ENCODE measurements around the gene KCNH3. TPM values are rescaled to one million over a fixed set of nuclear protein-coding genes. Genes with fewer than 3 reads are reported as not detected.

Gene KCNH3
- total and polyA plus RNA-seq, 2 donors (not counting 3 experiments of a cell fraction or from before 2014, with no cell fraction given) = 0.13 to 0.14 TPM

GRCh38 chr12:49577589-49578315, 38.9 kb downstream of the KCNH3 start:
- TF ChIP-seq POLR2AphosphoS5 (IDR thresholded peaks at IDR 0.05; ENCODE audit: insufficient read depth, low read depth, low read length) = no peak
- no peak for TF ChIP-seq EZH2 (IDR thresholded peaks at IDR 0.05; ENCODE audit: borderline replicate concordance, low read depth, low read length, severe bottlenecking)
- no peak for TF ChIP-seq MYC (IDR thresholded peaks at IDR 0.05; ENCODE audit: low read depth, low read length)
- no peak for TF ChIP-seq GATA2 (IDR thresholded peaks at IDR 0.05; ENCODE audit: insufficient read depth, insufficient read length, low read depth, low read length)
- TF ChIP-seq MAX (IDR thresholded peaks at IDR 0.05; ENCODE audit: insufficient read depth, insufficient read length) = no peak
- H3K27me3 ChIP-seq (ENCODE audit: control insufficient read depth in 2 of 2, insufficient read depth in 2 of 2, low read length in 2 of 2) = no peaks in the 10 kb centered on the region
- CTCF ChIA-PET = interaction anchor here (0.9 to 7.1 kb wide), 6 partner anchors 46 to 246 kb away, joined by 3 to 181 read pairs (median 10); partner anchors contain the start of gene PRPF40B
- POLR2A ChIA-PET = no interaction called here
- no TSS peak for BruUV-seq (replicated peaks)
- no peaks in the 10 kb centered on the region for H3K9me1 ChIP-seq (replicated peaks; ENCODE audit: control insufficient read depth, extremely low read depth, insufficient read depth, low read length)
- no peaks in the 10 kb centered on the region for H4K20me1 ChIP-seq (replicated peaks; ENCODE audit: control insufficient read depth, extremely low read depth, insufficient read depth, low read length)
- no peaks in the 10 kb centered on the region for H3K4me1 ChIP-seq (ENCODE audit: control insufficient read depth, extremely low read depth, insufficient read depth, low read length)
- no peak overlapping the region for H3K4me2 ChIP-seq (ENCODE audit: insufficient read depth, low read length)
- dilution Hi-C loops (cut with MboI; ENCODE audit: extremely low pct_ligation_motif_present, low sequenced_read_pairs) (no loop called here), intact Hi-C loops (cut with micrococcal nuclease) (no loop called here)
- no peak overlapping the region for H3K9ac ChIP-seq (replicated peaks; ENCODE audit: extremely low read depth, insufficient read depth, low read length)
- H3K36me3 ChIP-seq (ENCODE audit: control insufficient read depth in 2 of 2, extremely low read depth in 1 of 2, insufficient read depth in 2 of 2, low read length in 2 of 2) = no peaks in the 10 kb centered on the region
- H3K9me3 ChIP-seq (replicated peaks; ENCODE audit: control insufficient read depth, insufficient read depth, low read length) = no peaks in the 10 kb centered on the region
- no peak overlapping the region for H3K4me3 ChIP-seq (replicated peaks in 1 of 3; ENCODE audit: insufficient read depth in 1 of 3, low read depth in 1 of 3, low read length in 3 of 3)
- H3K27ac ChIP-seq (ENCODE audit: insufficient read depth, low read depth, low read length) = no peak overlapping the region
- FAIRE-seq (no peak), DNase-seq (ENCODE audit: low read depth, low spot score) (no peak)
- H2AFZ ChIP-seq (ENCODE audit: low read depth, low read length) = no peak overlapping the region
- H3K79me2 ChIP-seq (ENCODE audit: control insufficient read depth, insufficient read depth, low read length) = no peaks in the 10 kb centered on the region

DNA sequence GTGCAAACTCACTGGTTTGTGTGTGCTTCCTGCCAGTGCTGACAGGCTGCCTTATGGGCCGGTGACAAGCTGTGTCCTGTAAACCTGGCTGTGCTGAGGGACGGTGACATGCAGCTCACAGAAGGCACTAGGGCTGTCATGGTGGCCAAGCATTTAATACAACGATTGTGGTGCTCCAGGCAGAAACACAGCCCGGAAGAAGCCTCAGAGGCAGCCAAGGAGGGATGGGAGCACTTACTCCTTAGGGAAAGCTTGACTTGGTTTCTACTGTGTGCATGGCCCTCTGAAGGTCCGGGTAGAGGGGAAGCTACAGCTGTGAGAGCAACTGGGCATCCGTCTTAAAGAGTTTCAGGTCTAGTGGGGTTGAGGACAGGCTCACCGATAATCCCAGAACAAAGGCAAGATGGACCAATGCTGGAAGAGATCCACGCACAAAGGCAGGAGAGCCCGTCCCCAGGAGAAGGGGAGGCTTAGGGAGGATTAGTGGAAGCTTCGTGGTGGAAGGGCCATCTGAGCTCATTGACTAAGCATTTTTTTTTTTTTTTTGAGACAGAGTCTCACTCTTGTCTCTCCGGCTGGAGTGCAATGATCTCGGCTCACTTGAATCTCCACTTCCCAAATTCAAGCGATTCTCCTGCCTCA, 39.8 kb downstream of the KCNH3 start:
- DNase-seq (ENCODE audit: low read depth, low spot score) (no peak), FAIRE-seq (no peak)
- ChIA-PET CTCF (interaction anchor here (1.0 to 7.1 kb wide), 7 partner anchors 45 to 291 kb away, joined by 4 to 181 read pairs (median 7); partner anchors contain the start of genes DNAJC22 and PRPF40B), POLR2A (no interaction called here)
- H3K27ac ChIP-seq (ENCODE audit: insufficient read depth, low read depth, low read length) = no peak overlapping the region
- TF ChIP-seq EZH2 (IDR thresholded peaks at IDR 0.05; ENCODE audit: borderline replicate concordance, low read depth, low read length, severe bottlenecking) (no peak), GATA2 (IDR thresholded peaks at IDR 0.05; ENCODE audit: insufficient read depth, insufficient read length, low read depth, low read length) (no peak), POLR2AphosphoS5 (IDR thresholded peaks at IDR 0.05; ENCODE audit: insufficient read depth, low read depth, low read length) (no peak), JUN (IDR thresholded peaks at IDR 0.05; ENCODE audit: borderline replicate concordance, insufficient read depth, insufficient read length, low read depth) (no peak), FOS (IDR thresholded peaks at IDR 0.05; ENCODE audit: borderline replicate concordance, insufficient read depth, low read length) (no peak), POLR2A (IDR thresholded peaks at IDR 0.05; ENCODE audit: low read depth, low read length) (no peak), MAX (IDR thresholded peaks at IDR 0.05; ENCODE audit: insufficient read depth, insufficient read length) (no peak), MYC (IDR thresholded peaks at IDR 0.05; ENCODE audit: low read depth, low read length) (no peak)
- TF ChIP-seq, protein P1, sequence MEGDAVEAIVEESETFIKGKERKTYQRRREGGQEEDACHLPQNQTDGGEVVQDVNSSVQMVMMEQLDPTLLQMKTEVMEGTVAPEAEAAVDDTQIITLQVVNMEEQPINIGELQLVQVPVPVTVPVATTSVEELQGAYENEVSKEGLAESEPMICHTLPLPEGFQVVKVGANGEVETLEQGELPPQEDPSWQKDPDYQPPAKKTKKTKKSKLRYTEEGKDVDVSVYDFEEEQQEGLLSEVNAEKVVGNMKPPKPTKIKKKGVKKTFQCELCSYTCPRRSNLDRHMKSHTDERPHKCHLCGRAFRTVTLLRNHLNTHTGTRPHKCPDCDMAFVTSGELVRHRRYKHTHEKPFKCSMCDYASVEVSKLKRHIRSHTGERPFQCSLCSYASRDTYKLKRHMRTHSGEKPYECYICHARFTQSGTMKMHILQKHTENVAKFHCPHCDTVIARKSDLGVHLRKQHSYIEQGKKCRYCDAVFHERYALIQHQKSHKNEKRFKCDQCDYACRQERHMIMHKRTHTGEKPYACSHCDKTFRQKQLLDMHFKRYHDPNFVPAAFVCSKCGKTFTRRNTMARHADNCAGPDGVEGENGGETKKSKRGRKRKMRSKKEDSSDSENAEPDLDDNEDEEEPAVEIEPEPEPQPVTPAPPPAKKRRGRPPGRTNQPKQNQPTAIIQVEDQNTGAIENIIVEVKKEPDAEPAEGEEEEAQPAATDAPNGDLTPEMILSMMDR (IDR thresholded peaks at IDR 0.05; ENCODE audit: extremely low read depth in 1 of 2, insufficient read depth in 1 of 2, low read depth in 1 of 2, low read length in 2 of 2) = no peak
- no peaks in the 10 kb centered on the region for H3K9me1 ChIP-seq (replicated peaks; ENCODE audit: control insufficient read depth, extremely low read depth, insufficient read depth, low read length)
- H3K36me3 ChIP-seq (ENCODE audit: control insufficient read depth in 2 of 2, extremely low read depth in 1 of 2, insufficient read depth in 2 of 2, low read length in 2 of 2) = no peaks in the 10 kb centered on the region
- H3K9ac ChIP-seq (replicated peaks; ENCODE audit: extremely low read depth, insufficient read depth, low read length) = no peak overlapping the region
- H3K4me2 ChIP-seq (ENCODE audit: insufficient read depth, low read length) = no peak overlapping the region
- H4K20me1 ChIP-seq (replicated peaks; ENCODE audit: control insufficient read depth, extremely low read depth, insufficient read depth, low read length) = no peaks in the 10 kb centered on the region
- H2AFZ ChIP-seq (ENCODE audit: low read depth, low read length) = no peak overlapping the region
- H3K27me3 ChIP-seq (ENCODE audit: control insufficient read depth in 2 of 2, insufficient read depth in 2 of 2, low read length in 2 of 2) = no peaks in the 10 kb centered on the region
- H3K4me1 ChIP-seq (ENCODE audit: control insufficient read depth, extremely low read depth, insufficient read depth, low read length) = no peaks in the 10 kb centered on the region
- dilution Hi-C loops (cut with MboI; ENCODE audit: extremely low pct_ligation_motif_present, low sequenced_read_pairs) (no loop called here), intact Hi-C loops (cut with micrococcal nuclease) (no loop called here)
- no peak overlapping the region for H3K4me3 ChIP-seq (replicated peaks in 1 of 3; ENCODE audit: insufficient read depth in 1 of 3, low read depth in 1 of 3, low read length in 3 of 3)
- no TSS peak for BruUV-seq (replicated peaks)
- no peaks in the 10 kb centered on the region for H3K79me2 ChIP-seq (ENCODE audit: control insufficient read depth, insufficient read depth, low read length)
- H3K9me3 ChIP-seq (replicated peaks; ENCODE audit: control insufficient read depth, insufficient read depth, low read length) = no peaks in the 10 kb centered on the region

Measured in endothelial cell of umbilical vein (primary cell).